Liver (tissue), 9 donors: ENCODE results near the gene SNHG17. TPM values are rescaled to one million over a fixed set of nuclear protein-coding genes. Genes with fewer than 3 reads are reported as not detected.

Source experiments
- DNase-seq: peaks from one replicate; pipeline ENCODE4 v3.0.0-alpha.2; 2017; ENCODE audit warnings: low spot score
- H3K27ac ChIP-seq, 2 donors: one replicate each; pipeline ENCODE4 v1.7.0; 2013; ENCODE audit warnings: inconsistent platforms in 2 of 2, low read length in 2 of 2, control low read depth in 1 of 2, low read depth in 1 of 2, mild to moderate bottlenecking in 1 of 2
- H3K27me3 ChIP-seq, 4 donors: one replicate each; pipeline versions ENCODE4 v1.6.1 to v1.7.0; 2013; ENCODE audit warnings: low read length in 3 of 4, inconsistent platforms in 1 of 4, mild to moderate bottlenecking in 1 of 4, moderate library complexity in 1 of 4; ENCODE audit not compliant: control insufficient read depth in 4 of 4, insufficient read depth in 4 of 4
- H3K36me3 ChIP-seq, 4 donors: one replicate each; pipeline versions ENCODE4 v1.6.1 to v1.7.0; 2013; ENCODE audit warnings: low read length in 3 of 4, mild to moderate bottlenecking in 3 of 4, low read depth in 1 of 4, moderate library complexity in 1 of 4; ENCODE audit not compliant: control insufficient read depth in 4 of 4, insufficient read depth in 3 of 4
- H3K4me1 ChIP-seq, 4 donors: one replicate each; pipeline versions ENCODE4 v1.6.1 to v1.7.0; 2013; ENCODE audit warnings: low read length in 3 of 4, mild to moderate bottlenecking in 3 of 4, moderate library complexity in 1 of 4; ENCODE audit not compliant: control insufficient read depth in 4 of 4, insufficient read depth in 4 of 4
- H3K4me3 ChIP-seq, 3 donors: one replicate each; pipeline versions ENCODE4 v1.6.1 to v1.7.0; 2013; ENCODE audit warnings: low read length in 3 of 3, control low read depth in 1 of 3, low read depth in 1 of 3, mild to moderate bottlenecking in 1 of 3
- H3K9ac ChIP-seq, 2 donors: one replicate each; pipeline ENCODE4 v1.7.0; 2013; ENCODE audit warnings: low read length in 2 of 2, mild to moderate bottlenecking in 2 of 2, moderate library complexity in 2 of 2, control low read depth in 1 of 2, low read depth in 1 of 2
- H3K9me3 ChIP-seq, 4 donors: one replicate each; pipeline versions ENCODE4 v1.6.1 to v1.7.0; 2013; ENCODE audit warnings: low read length in 3 of 4; ENCODE audit not compliant: control insufficient read depth in 4 of 4
- EGR1 ChIP-seq, 2 donors: IDR thresholded peaks; 2 replicates each; pipeline ENCODE4 v1.6.1; 2016 to 2018; ENCODE audit warnings: antibody characterized with exemption in 2 of 2, low read depth in 2 of 2
- FOXA1 ChIP-seq: IDR thresholded peaks from 2 replicates; pipeline ENCODE4 v1.6.1; 2016; ENCODE audit warnings: antibody characterized with exemption
- FOXA2 ChIP-seq: IDR thresholded peaks from 2 replicates; pipeline ENCODE4 v1.6.1; 2016; ENCODE audit warnings: antibody characterized with exemption
- HNF4A ChIP-seq, 2 donors: conservative IDR thresholded peaks; 2 replicates each; pipeline ENCODE4 v1.6.1; 2016; ENCODE audit warnings: antibody characterized with exemption in 2 of 2, mild to moderate bottlenecking in 2 of 2
- HNF4G ChIP-seq: IDR thresholded peaks from 2 replicates; pipeline ENCODE4 v1.6.1; 2016; ENCODE audit warnings: antibody characterized with exemption
- MAX ChIP-seq: IDR thresholded peaks from 2 replicates; pipeline ENCODE4 v1.6.1; 2016; ENCODE audit warnings: antibody characterized with exemption
- RAD21 ChIP-seq, 2 donors: IDR thresholded peaks; 2 replicates each; pipeline ENCODE4 v1.6.1; 2016; ENCODE audit warnings: antibody characterized with exemption in 2 of 2, mild to moderate bottlenecking in 2 of 2
- RXRA ChIP-seq, 2 donors: IDR thresholded peaks; 2 replicates each; pipeline ENCODE4 v1.6.1; 2017 to 2018; ENCODE audit warnings: antibody characterized with exemption in 2 of 2, mild to moderate bottlenecking in 1 of 2
- SP1 ChIP-seq: IDR thresholded peaks from 2 replicates; pipeline ENCODE4 v1.6.1; 2018; ENCODE audit warnings: antibody characterized with exemption, mild to moderate bottlenecking
- YY1 ChIP-seq: IDR thresholded peaks from 2 replicates; pipeline ENCODE4 v1.6.1; 2016; ENCODE audit warnings: antibody characterized with exemption, mild to moderate bottlenecking
- WGBS: extraction: QIAGEN DNeasy Blood & Tissue Kit; methylation state at CpG from one replicate; pipeline ENCODE4 v1.1.7; 2013; 5-methylcytosine and 5-hydroxymethylcytosine counted together
- polyA plus RNA-seq, 2 donors: library from polyadenylated mRNA; stranded (reverse) in 1 of 2; unstranded in 1 of 2; fragments of 200-250 nt in 1 of 2; fragments of >200 nt in 1 of 2; fragmentation: Nextera tagmentation in 1 of 2; extraction: Ambion mirVana in 1 of 2; gene quantifications; one replicate each; pipeline versions ENCODE4 v1.2.1 to v1.2.3, GENCODE V29; 2013 to 2015
- total RNA-seq, 2 donors: library from RNA; depleted of rRNA; stranded (reverse); fragments of >200 nt; gene quantifications; one replicate each; pipeline ENCODE4 v1.2.3, GENCODE V29; 2014
- TF ChIP-seq, protein P1 (sequence below): IDR thresholded peaks from 2 replicates; pipeline ENCODE4 v1.6.1; 2016; ENCODE audit warnings: antibody characterized with exemption
- TF ChIP-seq, protein P2 (sequence below): fragments of 150-350 bp; IDR thresholded peaks from 2 replicates; pipeline ENCODE4 v1.5.1; 2017; ENCODE audit warnings: improper control_type of control experiment, low read depth, low read length; ENCODE audit not compliant: missing input control
- TF ChIP-seq, protein P3 (sequence below): IDR thresholded peaks from 2 replicates; pipeline ENCODE4 v1.6.1; 2016; ENCODE audit warnings: antibody characterized with exemption
- donor health status: healthy.
- donor health status: healthy.
- donor health status: healthy.
- donor health status: healthy.
- donor health status: healthy.

The SNHG17 gene
- total and polyA plus RNA-seq, 4 donors = 6.3 to 24.6 (median 14.0) TPM

- Histone ChIP-seq H3K9me3 (no peaks in the 10 kb centered on the region), H3K36me3 (peaks cover 13 to 84% (median 67%) of the 10 kb centered on the region in 4 donors), H3K4me3 (no peak overlapping the region), H3K27me3 (no peaks in the 10 kb centered on the region), H3K27ac (peak overlapping the region; percentile 16 to 81), H3K4me1 (peaks cover 0 to 42% (median 35%) of the 10 kb centered on the region in 4 donors), H3K9ac (no peak overlapping the region)
- WGBS = 85% methylated on average over 15 of the region's 15 CpGs
- TF ChIP-seq RXRA (IDR thresholded peaks at IDR 0.05) (no peak), MAX (no peak), SP1 (no peak), RAD21 (IDR thresholded peaks at IDR 0.05) (no peak), EGR1 (IDR thresholded peaks at IDR 0.05; ENCODE audit: low read depth in 2 of 2) (no peak), YY1 (no peak), HNF4A (conservative IDR thresholded peaks at IDR 0.05) (no peak)
- TF ChIP-seq, protein P1, sequence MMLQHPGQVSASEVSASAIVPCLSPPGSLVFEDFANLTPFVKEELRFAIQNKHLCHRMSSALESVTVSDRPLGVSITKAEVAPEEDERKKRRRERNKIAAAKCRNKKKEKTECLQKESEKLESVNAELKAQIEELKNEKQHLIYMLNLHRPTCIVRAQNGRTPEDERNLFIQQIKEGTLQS = no peak
- TF ChIP-seq, protein P2, sequence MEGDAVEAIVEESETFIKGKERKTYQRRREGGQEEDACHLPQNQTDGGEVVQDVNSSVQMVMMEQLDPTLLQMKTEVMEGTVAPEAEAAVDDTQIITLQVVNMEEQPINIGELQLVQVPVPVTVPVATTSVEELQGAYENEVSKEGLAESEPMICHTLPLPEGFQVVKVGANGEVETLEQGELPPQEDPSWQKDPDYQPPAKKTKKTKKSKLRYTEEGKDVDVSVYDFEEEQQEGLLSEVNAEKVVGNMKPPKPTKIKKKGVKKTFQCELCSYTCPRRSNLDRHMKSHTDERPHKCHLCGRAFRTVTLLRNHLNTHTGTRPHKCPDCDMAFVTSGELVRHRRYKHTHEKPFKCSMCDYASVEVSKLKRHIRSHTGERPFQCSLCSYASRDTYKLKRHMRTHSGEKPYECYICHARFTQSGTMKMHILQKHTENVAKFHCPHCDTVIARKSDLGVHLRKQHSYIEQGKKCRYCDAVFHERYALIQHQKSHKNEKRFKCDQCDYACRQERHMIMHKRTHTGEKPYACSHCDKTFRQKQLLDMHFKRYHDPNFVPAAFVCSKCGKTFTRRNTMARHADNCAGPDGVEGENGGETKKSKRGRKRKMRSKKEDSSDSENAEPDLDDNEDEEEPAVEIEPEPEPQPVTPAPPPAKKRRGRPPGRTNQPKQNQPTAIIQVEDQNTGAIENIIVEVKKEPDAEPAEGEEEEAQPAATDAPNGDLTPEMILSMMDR = no peak
- TF ChIP-seq, protein P3, sequence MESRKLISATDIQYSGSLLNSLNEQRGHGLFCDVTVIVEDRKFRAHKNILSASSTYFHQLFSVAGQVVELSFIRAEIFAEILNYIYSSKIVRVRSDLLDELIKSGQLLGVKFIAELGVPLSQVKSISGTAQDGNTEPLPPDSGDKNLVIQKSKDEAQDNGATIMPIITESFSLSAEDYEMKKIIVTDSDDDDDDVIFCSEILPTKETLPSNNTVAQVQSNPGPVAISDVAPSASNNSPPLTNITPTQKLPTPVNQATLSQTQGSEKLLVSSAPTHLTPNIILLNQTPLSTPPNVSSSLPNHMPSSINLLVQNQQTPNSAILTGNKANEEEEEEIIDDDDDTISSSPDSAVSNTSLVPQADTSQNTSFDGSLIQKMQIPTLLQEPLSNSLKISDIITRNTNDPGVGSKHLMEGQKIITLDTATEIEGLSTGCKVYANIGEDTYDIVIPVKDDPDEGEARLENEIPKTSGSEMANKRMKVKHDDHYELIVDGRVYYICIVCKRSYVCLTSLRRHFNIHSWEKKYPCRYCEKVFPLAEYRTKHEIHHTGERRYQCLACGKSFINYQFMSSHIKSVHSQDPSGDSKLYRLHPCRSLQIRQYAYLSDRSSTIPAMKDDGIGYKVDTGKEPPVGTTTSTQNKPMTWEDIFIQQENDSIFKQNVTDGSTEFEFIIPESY = no peak
- no peak for DNase-seq
Measured at GRCh38 chr20:38426006-38426897, 8.9 kb downstream of the SNHG17 start.

GRCh38 chr20:38424401-38424800 lies 10.7 kb downstream of the SNHG17 start:
- Histone ChIP-seq H3K9me3 (no peaks in the 10 kb centered on the region), H3K4me3 (no peak overlapping the region), H3K4me1 (peaks cover 0 to 27% (median 25%) of the 10 kb centered on the region in 4 donors), H3K27me3 (no peaks in the 10 kb centered on the region), H3K36me3 (peaks cover 18 to 90% (median 74%) of the 10 kb centered on the region in 4 donors), H3K27ac (no peak overlapping the region), H3K9ac (no peak overlapping the region)
- no peak for DNase-seq
- 97% methylated on average over 1 of the region's 1 CpG for WGBS
- TF ChIP-seq EGR1 (IDR thresholded peaks at IDR 0.05; ENCODE audit: low read depth in 2 of 2) (no peak), RXRA (IDR thresholded peaks at IDR 0.05) (no peak), FOXA2 (no peak), MAX (no peak), FOXA1 (no peak), HNF4G (no peak)
- TF ChIP-seq, protein P2 = no peak
- TF ChIP-seq, protein P1 = no peak
